Peyer's patch (tissue), 4 donors: ENCODE results near the gene PSMB5.

Source experiments
- POLR2A ChIP-seq, 2 donors: fragments of 450-650 bp; IDR thresholded peaks; one replicate each; pipeline ENCODE4 v1.5.1; 2017; ENCODE audit warnings: antibody characterized with exemption in 2 of 2, mild to moderate bottlenecking in 2 of 2, moderate library complexity in 2 of 2
- TF ChIP-seq, protein P1 (sequence below), 6 experiments: fragments of 450-650 bp in 4 of 6; fragments of 200-600 bp in 2 of 6; sonication (generic) in 1 of 6; IDR thresholded peaks; one replicate each; pipeline ENCODE4 v1.5.1; 2017 to 2019; ENCODE audit warnings: antibody characterized with exemption in 6 of 6, mild to moderate bottlenecking in 3 of 6, moderate library complexity in 1 of 6

DNA sequence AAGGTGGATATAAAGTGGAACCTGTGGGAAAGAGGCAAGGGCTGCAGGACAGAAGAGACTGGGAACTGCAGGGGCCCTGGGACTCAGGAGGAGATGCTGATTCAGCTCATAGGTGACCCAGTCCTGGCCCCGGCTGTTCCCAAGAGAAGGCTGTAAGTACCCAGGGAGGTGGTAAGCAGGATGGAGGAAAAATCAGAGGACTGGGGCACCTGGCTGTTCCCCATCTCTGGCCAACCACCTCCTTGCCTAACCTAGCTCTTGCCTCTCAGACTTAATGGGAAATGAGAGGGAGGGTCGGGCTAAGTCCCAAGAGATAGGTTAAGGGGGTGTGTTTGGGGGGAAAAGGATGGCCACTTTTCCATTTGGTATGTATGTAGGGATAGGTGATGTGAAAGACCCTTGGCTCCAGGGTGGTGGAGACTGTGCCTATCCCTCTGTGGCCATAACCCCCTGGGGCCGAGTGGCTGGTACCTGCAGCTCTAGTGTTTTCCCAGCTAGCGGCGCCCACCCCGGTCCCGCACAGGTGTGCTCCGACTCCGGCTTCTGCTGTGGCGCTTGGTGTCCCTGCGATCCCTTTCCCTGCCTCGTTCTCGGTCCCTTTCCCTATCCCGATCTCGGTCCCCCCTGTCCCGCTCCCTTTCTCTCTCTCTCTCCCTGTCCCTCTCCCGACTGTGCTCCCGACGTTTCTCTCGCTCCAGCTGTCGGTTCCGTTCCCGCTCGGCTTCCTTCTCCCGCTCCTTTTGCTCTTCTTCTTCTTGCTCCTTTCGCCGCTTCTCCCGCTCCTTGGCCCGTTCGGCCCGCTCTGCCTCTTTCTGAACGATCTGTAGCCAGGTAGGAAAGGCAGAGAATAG lies 24.2 kb upstream of the PSMB5 start:
- TF ChIP-seq, protein P1, sequence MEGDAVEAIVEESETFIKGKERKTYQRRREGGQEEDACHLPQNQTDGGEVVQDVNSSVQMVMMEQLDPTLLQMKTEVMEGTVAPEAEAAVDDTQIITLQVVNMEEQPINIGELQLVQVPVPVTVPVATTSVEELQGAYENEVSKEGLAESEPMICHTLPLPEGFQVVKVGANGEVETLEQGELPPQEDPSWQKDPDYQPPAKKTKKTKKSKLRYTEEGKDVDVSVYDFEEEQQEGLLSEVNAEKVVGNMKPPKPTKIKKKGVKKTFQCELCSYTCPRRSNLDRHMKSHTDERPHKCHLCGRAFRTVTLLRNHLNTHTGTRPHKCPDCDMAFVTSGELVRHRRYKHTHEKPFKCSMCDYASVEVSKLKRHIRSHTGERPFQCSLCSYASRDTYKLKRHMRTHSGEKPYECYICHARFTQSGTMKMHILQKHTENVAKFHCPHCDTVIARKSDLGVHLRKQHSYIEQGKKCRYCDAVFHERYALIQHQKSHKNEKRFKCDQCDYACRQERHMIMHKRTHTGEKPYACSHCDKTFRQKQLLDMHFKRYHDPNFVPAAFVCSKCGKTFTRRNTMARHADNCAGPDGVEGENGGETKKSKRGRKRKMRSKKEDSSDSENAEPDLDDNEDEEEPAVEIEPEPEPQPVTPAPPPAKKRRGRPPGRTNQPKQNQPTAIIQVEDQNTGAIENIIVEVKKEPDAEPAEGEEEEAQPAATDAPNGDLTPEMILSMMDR (IDR thresholded peaks at IDR 0.05): no peak
- TF ChIP-seq POLR2A (IDR thresholded peaks at IDR 0.05): no peak
